Measurements from ENCODE around the gene METTL6. TPM values are rescaled to one million over a fixed set of nuclear protein-coding genes. Genes with fewer than 3 reads are reported as not detected.

Gene METTL6
- total RNA-seq, 4 donors from 2014 or later = 2.6 to 9.6 (median 9.0) TPM

DNA sequence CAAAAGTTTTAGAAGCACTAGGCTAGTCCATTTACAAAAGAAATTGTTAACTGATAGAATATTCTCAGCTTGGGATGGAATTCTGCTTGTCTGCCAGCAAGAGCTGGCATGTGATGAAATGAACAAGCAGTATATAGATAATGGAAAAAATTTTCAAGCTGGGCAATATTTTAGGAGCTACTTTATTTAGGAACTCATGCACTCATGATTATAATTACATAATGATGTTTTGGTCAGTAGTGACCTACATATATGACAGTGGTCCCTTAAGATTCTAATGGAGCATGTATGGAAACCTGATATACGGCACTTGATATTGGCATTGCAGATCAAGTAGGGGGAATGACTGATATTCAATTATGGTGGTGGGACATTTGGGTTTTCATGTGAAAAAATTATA, 6.2 kb upstream of the METTL6 start:
- WGBS, 2 donors (ENCODE audit: low coverage in 1 of 2) = 86 to 98% methylated on average over 1 of the region's 1 CpG
- Histone ChIP-seq H3K27me3 (no peaks in the 10 kb centered on the region), H3K4me1 (peaks cover 5 to 24% (median 8%) of the 10 kb centered on the region in 4 donors), H3K4me3 (no peak overlapping the region), H3K9me3 (no peaks in the 10 kb centered on the region), H3K36me3 (peaks cover 0 to 66% (median 11%) of the 10 kb centered on the region in 4 donors), H3K27ac (no peak overlapping the region)
- DNase-seq = no peak
- intact Hi-C loops (cut with DNase I; ENCODE audit: low total_unique reads) = loop anchor here (10.0 kb wide), 1 partner anchor 121 kb away; no protein-coding TSS in a partner anchor
- TF ChIP-seq CTCF (IDR thresholded peaks at IDR 0.05) (no peak), POLR2A (IDR thresholded peaks at IDR 0.05) (no peak), POLR2AphosphoS5 (IDR thresholded peaks at IDR 0.05) (no peak)
- in situ Hi-C loops (cut with MboI; ENCODE audit: low pct_ligation_motif_present in 1 of 4, low pct_unique_long_range_greater_than_20kb in 1 of 4, low sequenced_read_pairs in 3 of 4) = loop anchor here in 3 of 4 donors (25.0 kb wide), 1 partner anchor 129 kb away; no protein-coding TSS in a partner anchor

DNA sequence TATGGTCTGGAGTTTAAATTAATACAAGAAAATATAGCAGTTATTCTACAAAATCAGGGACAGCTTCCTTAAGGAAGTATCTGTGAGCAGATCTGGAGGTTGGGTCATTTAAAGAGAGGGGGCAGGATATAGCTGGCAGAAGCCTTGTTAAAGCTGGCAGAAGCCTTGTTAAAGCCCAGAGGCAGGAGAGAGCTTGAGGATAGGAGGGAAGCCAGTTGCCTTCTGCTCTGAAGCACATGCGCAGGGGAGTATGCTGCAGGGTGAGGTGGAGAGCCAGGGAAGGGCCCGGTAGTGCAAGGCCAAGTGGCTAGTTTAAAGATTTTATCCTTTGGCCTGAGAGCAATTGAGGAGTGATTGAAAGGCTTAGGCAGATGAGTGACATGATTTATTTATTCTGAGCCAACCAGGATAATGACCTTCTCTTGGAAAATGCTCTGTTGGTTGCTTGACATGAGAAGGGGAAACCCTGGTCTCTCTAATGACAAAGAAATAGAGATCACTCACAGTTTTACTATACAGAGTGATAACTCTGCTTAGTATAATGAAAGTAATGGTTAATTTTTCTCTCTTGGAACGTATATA, 4.0 kb upstream of the METTL6 start:
- WGBS, 2 donors (ENCODE audit: low coverage in 1 of 2) = 77 to 78% methylated on average over 3 of the region's 3 CpGs
- in situ Hi-C loops (cut with MboI; ENCODE audit: low pct_ligation_motif_present in 1 of 4, low pct_unique_long_range_greater_than_20kb in 1 of 4, low sequenced_read_pairs in 3 of 4) = loop anchor here in 3 of 4 donors (25.0 kb wide), 1 partner anchor 131 kb away; no protein-coding TSS in a partner anchor

GRCh38 chr3:15430624-15431023, 3.3 kb upstream of the METTL6 start:
- intact Hi-C loops (cut with DNase I; ENCODE audit: low total_unique reads) = loop anchor here (10.0 kb wide), 1 partner anchor 124 kb away; no protein-coding TSS in a partner anchor
- TF ChIP-seq CTCF (IDR thresholded peaks at IDR 0.05) = no peak
- TF ChIP-seq POLR2AphosphoS5 (IDR thresholded peaks at IDR 0.05) = no peak
- TF ChIP-seq EP300 (IDR thresholded peaks at IDR 0.05; ENCODE audit: low read depth) = no peak
- TF ChIP-seq POLR2A (IDR thresholded peaks at IDR 0.05) = no peak
- Histone ChIP-seq H3K36me3 (peaks cover 0 to 41% (median 5%) of the 10 kb centered on the region in 4 donors), H3K9me3 (no peaks in the 10 kb centered on the region), H3K4me3 (no peak overlapping the region), H3K27ac (no peak overlapping the region), H3K4me1 (peaks cover 6 to 39% (median 22%) of the 10 kb centered on the region in 4 donors), H3K27me3 (no peaks in the 10 kb centered on the region)
- WGBS, 2 donors (ENCODE audit: low coverage in 1 of 2) = 70% methylated on average over 1 of the region's 1 CpG; no CpG with 5 or more reads in 1 of the 2 donors
- in situ Hi-C loops (cut with MboI; ENCODE audit: low pct_ligation_motif_present in 1 of 4, low pct_unique_long_range_greater_than_20kb in 1 of 4, low sequenced_read_pairs in 3 of 4) = loop anchor here in 3 of 4 donors (25.0 kb wide), 1 partner anchor 132 kb away; no protein-coding TSS in a partner anchor
- no peak for DNase-seq

More for the DNA sequence above, 4.0 kb upstream of the METTL6 start:
- TF ChIP-seq POLR2A (IDR thresholded peaks at IDR 0.05) (no peak), CTCF (IDR thresholded peaks at IDR 0.05) (no peak), EP300 (IDR thresholded peaks at IDR 0.05; ENCODE audit: low read depth) (no peak), POLR2AphosphoS5 (IDR thresholded peaks at IDR 0.05) (no peak)
- intact Hi-C loops (cut with DNase I; ENCODE audit: low total_unique reads) = loop anchor here (10.0 kb wide), 1 partner anchor 123 kb away; no protein-coding TSS in a partner anchor
- Histone ChIP-seq H3K4me3 (no peak overlapping the region), H3K4me1 (peaks cover 6 to 33% (median 18%) of the 10 kb centered on the region in 4 donors), H3K9me3 (no peaks in the 10 kb centered on the region), H3K27me3 (no peaks in the 10 kb centered on the region), H3K36me3 (peaks cover 0 to 49% (median 7%) of the 10 kb centered on the region in 4 donors), H3K27ac (no peak overlapping the region)
- no peak for DNase-seq

- Histone ChIP-seq H3K27ac (no peak overlapping the region), H3K27me3 (no peaks in the 10 kb centered on the region), H3K36me3 (peaks cover 0 to 26% (median under 1%) of the 10 kb centered on the region in 4 donors), H3K4me1 (peaks cover 6 to 41% (median 23%) of the 10 kb centered on the region in 4 donors), H3K9me3 (no peaks in the 10 kb centered on the region), H3K4me3 (peak overlapping the region in 1 of 4 donors; percentile 88)
- no peak for TF ChIP-seq POLR2AphosphoS5 (IDR thresholded peaks at IDR 0.05)
- TF ChIP-seq EP300 (IDR thresholded peaks at IDR 0.05; ENCODE audit: low read depth) = no peak
- TF ChIP-seq POLR2A (IDR thresholded peaks at IDR 0.05) = no peak
- TF ChIP-seq CTCF (IDR thresholded peaks at IDR 0.05) = no peak
- no peak for DNase-seq
- in situ Hi-C loops (cut with MboI; ENCODE audit: low pct_ligation_motif_present in 1 of 4, low pct_unique_long_range_greater_than_20kb in 1 of 4, low sequenced_read_pairs in 3 of 4) (loop anchor here in 3 of 4 donors (25.0 kb wide), 1 partner anchor 133 kb away; no protein-coding TSS in a partner anchor), intact Hi-C loops (cut with DNase I; ENCODE audit: low total_unique reads) (no loop called here)
- 73 to 79% methylated on average over 4 to 6 of the region's 6 CpGs for WGBS, 2 donors (ENCODE audit: low coverage in 1 of 2)
Measured at GRCh38 chr3:15429080-15429479, 1.7 kb upstream of the METTL6 start.
